Measurements from ENCODE around the gene MAFB.

The MAFB gene

DNA sequence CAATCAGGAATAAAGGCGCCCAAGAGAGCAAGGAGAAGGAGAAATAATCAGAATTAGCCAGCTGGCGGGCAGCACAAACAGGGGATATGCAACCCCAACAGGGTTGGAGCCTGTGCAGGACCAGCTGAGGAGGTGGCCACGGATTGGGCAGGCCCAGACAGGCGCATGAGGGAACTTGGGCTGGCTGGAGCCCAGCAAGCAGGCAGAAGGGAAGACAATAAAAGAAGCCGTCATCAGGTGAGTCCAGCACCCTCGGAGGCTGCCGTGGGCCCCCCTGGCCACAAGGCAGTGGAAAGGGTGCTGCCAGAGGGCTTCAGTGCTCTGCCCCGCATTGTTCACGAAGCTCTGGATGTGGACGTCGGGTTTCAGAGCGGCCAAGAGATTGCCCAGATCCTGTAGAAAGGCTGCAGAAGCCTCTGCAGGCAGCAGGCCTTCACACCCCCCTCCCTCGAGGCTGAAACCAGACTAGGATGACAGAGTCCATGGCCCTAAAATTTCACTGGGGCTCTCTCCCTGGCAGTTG, 28.4 kb upstream of the MAFB start:
- H3K4me2 ChIP-seq (ENCODE audit: low read length): no peak overlapping the region
- H3K36me3 ChIP-seq (ENCODE audit: insufficient read depth, low read length): no peaks in the 10 kb centered on the region
- no peak overlapping the region for H3K9ac ChIP-seq (ENCODE audit: low read depth, low read length)
- no peak overlapping the region for H3K4me3 ChIP-seq (ENCODE audit: low read length)
- no peaks in the 10 kb centered on the region for H3K4me1 ChIP-seq (ENCODE audit: control insufficient read depth, insufficient read depth, low read length)
- no peaks in the 10 kb centered on the region for H3K9me3 ChIP-seq (replicated peaks; ENCODE audit: low read length)
- H3K27me3 ChIP-seq (ENCODE audit: control insufficient read depth, insufficient read depth, low read length): peaks cover 12% of the 10 kb centered on the region

DNA sequence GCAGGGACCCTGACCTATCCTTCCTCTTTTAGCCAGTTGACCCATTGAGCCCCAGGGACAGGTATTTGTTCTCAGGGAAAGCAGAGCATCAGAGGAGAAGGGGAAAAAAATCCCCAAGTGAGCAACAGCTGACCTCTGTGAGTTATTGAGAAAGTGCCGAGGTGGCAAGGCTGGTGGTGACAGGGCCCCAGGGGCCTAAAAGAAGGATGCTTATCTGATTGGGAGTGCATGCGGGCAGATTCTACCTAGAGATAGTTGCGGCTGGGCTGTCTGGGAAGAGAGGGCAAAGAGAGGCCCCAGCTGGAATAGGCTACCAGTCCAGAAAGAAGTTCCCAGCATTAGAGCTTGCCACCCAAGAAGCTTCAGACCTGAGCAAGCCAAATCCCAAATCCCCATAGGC, 26.5 kb upstream of the MAFB start:
- Histone ChIP-seq H3K9me3 (replicated peaks; ENCODE audit: low read length) (no peaks in the 10 kb centered on the region), H3K36me3 (ENCODE audit: insufficient read depth, low read length) (no peaks in the 10 kb centered on the region), H3K4me3 (ENCODE audit: low read length) (no peak overlapping the region), H3K4me1 (ENCODE audit: control insufficient read depth, insufficient read depth, low read length) (no peaks in the 10 kb centered on the region), H3K4me2 (ENCODE audit: low read length) (no peak overlapping the region), H3K9ac (ENCODE audit: low read depth, low read length) (no peak overlapping the region), H3K27me3 (ENCODE audit: control insufficient read depth, insufficient read depth, low read length) (peaks cover 12% of the 10 kb centered on the region)

DNA sequence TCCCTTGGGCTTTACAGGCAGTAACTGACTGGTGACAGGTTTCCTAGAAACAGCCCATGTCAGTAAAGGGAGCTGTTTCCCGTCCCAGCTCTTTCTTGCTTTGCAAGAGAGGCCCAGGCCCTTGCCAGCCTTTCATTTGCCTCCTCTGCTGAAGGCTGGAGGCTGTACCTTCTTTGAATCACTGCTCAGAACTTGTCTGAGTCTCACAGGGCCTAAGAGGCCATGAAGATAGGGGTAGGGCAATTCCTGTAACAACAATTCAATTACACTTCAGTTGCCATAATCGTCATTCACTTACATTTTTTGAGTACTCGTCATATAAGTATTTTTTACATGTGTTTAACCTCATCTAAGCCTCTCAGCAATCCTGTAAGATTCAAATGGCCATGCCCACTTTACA, 25.9 kb upstream of the MAFB start:
- H3K4me1 ChIP-seq (ENCODE audit: control insufficient read depth, insufficient read depth, low read length): no peaks in the 10 kb centered on the region
- H3K9ac ChIP-seq (ENCODE audit: low read depth, low read length): no peak overlapping the region
- H3K36me3 ChIP-seq (ENCODE audit: insufficient read depth, low read length): no peaks in the 10 kb centered on the region
- H3K9me3 ChIP-seq (replicated peaks; ENCODE audit: low read length): no peaks in the 10 kb centered on the region
- no peak overlapping the region for H3K4me3 ChIP-seq (ENCODE audit: low read length)
- peaks cover 12% of the 10 kb centered on the region for H3K27me3 ChIP-seq (ENCODE audit: control insufficient read depth, insufficient read depth, low read length)
- no peak overlapping the region for H3K4me2 ChIP-seq (ENCODE audit: low read length)

DNA sequence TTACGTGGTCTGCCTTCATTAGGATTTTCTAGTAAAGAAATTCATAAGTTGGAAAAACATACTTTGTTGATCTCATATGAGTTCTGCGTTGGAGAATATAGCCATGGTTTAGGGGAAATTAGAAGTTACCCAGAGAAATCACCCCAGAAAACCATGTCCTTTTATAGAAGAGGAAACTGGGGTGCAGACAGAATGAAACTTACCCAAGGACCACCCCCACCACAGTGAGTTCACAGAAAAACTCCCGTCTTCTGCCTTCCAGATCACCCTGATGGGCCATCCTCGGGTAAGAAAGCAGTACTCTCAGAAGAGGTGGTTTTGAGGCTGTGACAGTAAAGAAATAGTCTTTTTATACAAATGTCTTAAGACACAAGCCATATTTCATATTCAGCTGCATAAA, 25.1 kb upstream of the MAFB start:
- H3K4me1 ChIP-seq (ENCODE audit: control insufficient read depth, insufficient read depth, low read length): no peaks in the 10 kb centered on the region
- H3K36me3 ChIP-seq (ENCODE audit: insufficient read depth, low read length): no peaks in the 10 kb centered on the region
- no peak overlapping the region for H3K4me2 ChIP-seq (ENCODE audit: low read length)
- H3K27me3 ChIP-seq (ENCODE audit: control insufficient read depth, insufficient read depth, low read length): peaks cover 9% of the 10 kb centered on the region
- no peaks in the 10 kb centered on the region for H3K9me3 ChIP-seq (replicated peaks; ENCODE audit: low read length)
- no peak overlapping the region for H3K4me3 ChIP-seq (ENCODE audit: low read length)
- H3K9ac ChIP-seq (ENCODE audit: low read depth, low read length): no peak overlapping the region

DNA sequence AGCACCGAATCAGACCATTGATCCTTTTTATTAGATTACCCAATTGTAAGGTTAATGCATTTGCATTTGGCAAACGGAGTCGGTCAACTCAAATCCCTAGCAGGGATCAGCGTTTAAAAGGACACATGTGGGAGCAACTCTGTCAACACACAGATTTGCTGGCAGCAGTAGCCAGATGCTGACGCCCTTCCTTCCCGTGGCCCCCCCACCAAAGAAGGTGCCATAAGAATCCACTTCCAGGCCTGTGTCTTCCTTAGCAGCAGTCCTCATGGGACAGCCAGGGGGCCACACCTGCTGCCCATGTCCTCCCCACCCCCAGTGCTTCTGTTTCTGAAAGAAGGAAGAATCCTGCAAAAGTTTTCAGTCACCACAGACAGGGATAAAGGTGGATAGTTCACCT, 24.5 kb upstream of the MAFB start:
- H3K36me3 ChIP-seq (ENCODE audit: insufficient read depth, low read length): no peaks in the 10 kb centered on the region

DNA sequence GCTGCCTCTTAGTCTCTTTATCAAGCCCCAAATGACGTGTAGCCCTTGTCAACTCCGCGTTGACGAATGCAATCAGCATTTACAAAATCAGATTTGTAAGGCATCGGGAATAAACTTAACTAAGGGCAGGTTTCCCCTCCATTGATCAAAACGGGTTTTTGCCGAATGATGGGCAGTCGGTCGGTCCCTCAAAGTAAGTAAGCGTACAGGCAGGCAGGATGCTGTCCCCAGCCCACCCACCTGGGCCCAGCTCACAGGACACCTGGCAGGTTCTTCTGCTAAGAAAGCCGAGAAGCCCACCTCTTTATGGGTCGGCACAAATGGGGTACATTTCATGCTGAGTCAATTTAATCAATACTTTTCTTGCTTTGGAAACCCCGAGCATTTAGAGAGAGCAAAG, 22.0 kb upstream of the MAFB start:
- Histone ChIP-seq H3K4me1 (ENCODE audit: control insufficient read depth, insufficient read depth, low read length) (no peaks in the 10 kb centered on the region), H3K36me3 (ENCODE audit: insufficient read depth, low read length) (no peaks in the 10 kb centered on the region), H3K9ac (ENCODE audit: low read depth, low read length) (no peak overlapping the region), H3K4me2 (ENCODE audit: low read length) (no peak overlapping the region), H3K27me3 (ENCODE audit: control insufficient read depth, insufficient read depth, low read length) (peaks cover 4% of the 10 kb centered on the region), H3K4me3 (ENCODE audit: low read length) (no peak overlapping the region), H3K9me3 (replicated peaks; ENCODE audit: low read length) (no peaks in the 10 kb centered on the region)

More for the DNA sequence above, 24.5 kb upstream of the MAFB start:
- Histone ChIP-seq H3K4me1 (ENCODE audit: control insufficient read depth, insufficient read depth, low read length) (no peaks in the 10 kb centered on the region), H3K4me3 (ENCODE audit: low read length) (no peak overlapping the region), H3K4me2 (ENCODE audit: low read length) (no peak overlapping the region), H3K9me3 (replicated peaks; ENCODE audit: low read length) (no peaks in the 10 kb centered on the region), H3K9ac (ENCODE audit: low read depth, low read length) (no peak overlapping the region), H3K27me3 (ENCODE audit: control insufficient read depth, insufficient read depth, low read length) (peaks cover 4% of the 10 kb centered on the region)

DNA sequence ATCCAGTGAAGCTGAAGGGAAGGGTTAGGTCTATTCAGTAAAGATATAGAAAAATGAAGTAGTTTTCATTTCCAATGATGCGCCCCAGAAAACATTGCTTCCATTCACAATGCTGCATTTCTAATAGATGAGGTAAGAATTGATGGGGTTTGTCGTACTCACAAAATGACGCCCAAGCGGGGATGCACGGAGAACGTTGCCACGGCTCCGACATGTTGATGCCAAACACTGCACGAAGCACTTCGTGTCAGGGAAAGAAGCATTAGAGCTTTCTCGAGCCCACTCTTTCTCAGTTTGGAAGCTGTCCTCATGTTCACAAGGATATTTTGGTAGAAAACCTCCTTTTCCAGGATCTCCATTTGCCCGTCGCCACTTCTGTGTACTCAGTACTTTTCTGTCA, 21.6 kb upstream of the MAFB start:
- Histone ChIP-seq H3K9ac (ENCODE audit: low read depth, low read length) (no peak overlapping the region), H3K27me3 (ENCODE audit: control insufficient read depth, insufficient read depth, low read length) (peaks cover 4% of the 10 kb centered on the region), H3K4me2 (ENCODE audit: low read length) (no peak overlapping the region), H3K9me3 (replicated peaks; ENCODE audit: low read length) (no peaks in the 10 kb centered on the region), H3K36me3 (ENCODE audit: insufficient read depth, low read length) (no peaks in the 10 kb centered on the region), H3K4me3 (ENCODE audit: low read length) (no peak overlapping the region), H3K4me1 (ENCODE audit: control insufficient read depth, insufficient read depth, low read length) (no peaks in the 10 kb centered on the region)

DNA sequence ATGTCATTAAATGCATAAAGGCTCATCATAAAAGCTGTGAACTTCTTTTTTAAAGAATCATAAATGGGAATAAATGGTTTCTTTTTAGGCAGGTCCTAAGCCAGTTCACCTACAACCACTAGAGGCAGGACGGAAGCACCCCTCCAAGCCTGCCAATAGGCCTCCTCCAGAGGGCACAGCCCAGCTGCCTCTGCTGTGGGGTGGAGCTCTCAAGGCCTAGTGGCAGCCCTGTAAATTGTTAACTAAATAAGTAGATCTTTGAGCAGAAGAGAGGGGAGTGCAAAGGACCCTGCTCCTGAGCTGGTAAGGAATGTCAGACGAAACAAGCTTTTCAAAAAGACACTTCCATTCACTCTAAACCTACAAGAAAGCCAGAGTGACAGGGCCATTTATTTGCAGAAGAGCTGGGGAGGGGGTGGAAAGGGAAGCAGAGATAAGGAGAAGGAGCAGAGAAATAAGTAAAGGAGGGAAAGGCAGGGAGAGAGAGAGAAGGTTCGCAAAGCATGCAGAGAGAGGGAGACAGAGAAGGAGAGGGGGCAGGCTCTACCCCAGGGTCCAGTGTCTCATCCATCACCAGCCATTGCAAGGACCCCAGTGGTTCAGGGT, 18.0 kb upstream of the MAFB start:
- no peak overlapping the region for H3K9ac ChIP-seq (ENCODE audit: low read depth, low read length)
- no peaks in the 10 kb centered on the region for H3K27me3 ChIP-seq (ENCODE audit: control insufficient read depth, insufficient read depth, low read length)
- H3K4me3 ChIP-seq (ENCODE audit: low read length): no peak overlapping the region
- H3K4me1 ChIP-seq (ENCODE audit: control insufficient read depth, insufficient read depth, low read length): no peaks in the 10 kb centered on the region
- no peak overlapping the region for H3K4me2 ChIP-seq (ENCODE audit: low read length)
- no peaks in the 10 kb centered on the region for H3K9me3 ChIP-seq (replicated peaks; ENCODE audit: low read length)
- no peaks in the 10 kb centered on the region for H3K36me3 ChIP-seq (ENCODE audit: insufficient read depth, low read length)

DNA sequence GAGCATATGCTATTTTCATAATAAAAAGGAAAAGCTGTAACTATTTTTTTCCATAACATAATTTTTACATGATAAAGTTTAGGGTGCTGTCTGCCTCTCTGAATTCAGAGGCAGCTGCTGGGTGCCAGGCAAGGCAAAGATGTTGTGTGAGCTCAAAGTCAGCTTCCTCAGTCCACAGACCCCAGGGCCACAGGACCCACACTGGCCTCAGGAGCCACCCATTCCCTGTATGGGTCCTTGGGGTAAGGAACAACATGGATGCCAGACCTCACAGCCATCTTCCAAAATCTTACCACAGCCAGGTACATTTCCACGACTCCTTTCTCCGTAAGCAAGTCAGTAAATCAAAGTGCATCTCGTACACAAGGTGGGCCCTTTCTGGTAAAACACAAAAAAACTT, 16.4 kb upstream of the MAFB start:
- Histone ChIP-seq H3K9ac (ENCODE audit: low read depth, low read length) (no peak overlapping the region), H3K4me1 (ENCODE audit: control insufficient read depth, insufficient read depth, low read length) (no peaks in the 10 kb centered on the region), H3K9me3 (replicated peaks; ENCODE audit: low read length) (no peaks in the 10 kb centered on the region), H3K36me3 (ENCODE audit: insufficient read depth, low read length) (no peaks in the 10 kb centered on the region), H3K27me3 (ENCODE audit: control insufficient read depth, insufficient read depth, low read length) (no peaks in the 10 kb centered on the region), H3K4me2 (ENCODE audit: low read length) (no peak overlapping the region), H3K4me3 (ENCODE audit: low read length) (no peak overlapping the region)

DNA sequence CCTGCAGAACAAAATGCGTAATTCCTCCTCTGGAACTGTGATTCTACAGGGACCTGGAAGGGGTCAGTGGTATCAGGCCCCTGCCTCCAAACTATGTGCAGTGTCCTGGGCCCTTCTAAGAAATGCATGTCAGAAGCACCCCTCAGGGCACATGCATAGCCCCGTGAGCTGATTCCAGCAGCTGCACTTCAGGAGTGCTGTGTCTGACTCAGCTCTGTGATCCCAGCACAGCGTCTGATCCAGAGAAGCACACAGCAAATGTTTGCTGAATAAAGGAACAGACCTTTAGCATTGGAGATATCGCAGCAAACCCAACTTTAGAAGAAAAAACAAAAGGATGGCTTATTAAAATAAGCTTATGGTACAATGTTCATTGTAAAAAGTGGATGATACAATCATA, 15.8 kb upstream of the MAFB start:
- Histone ChIP-seq H3K9ac (ENCODE audit: low read depth, low read length) (no peak overlapping the region), H3K9me3 (replicated peaks; ENCODE audit: low read length) (no peaks in the 10 kb centered on the region), H3K36me3 (ENCODE audit: insufficient read depth, low read length) (no peaks in the 10 kb centered on the region), H3K4me2 (ENCODE audit: low read length) (no peak overlapping the region), H3K4me1 (ENCODE audit: control insufficient read depth, insufficient read depth, low read length) (no peaks in the 10 kb centered on the region), H3K4me3 (ENCODE audit: low read length) (no peak overlapping the region), H3K27me3 (ENCODE audit: control insufficient read depth, insufficient read depth, low read length) (no peaks in the 10 kb centered on the region)

DNA sequence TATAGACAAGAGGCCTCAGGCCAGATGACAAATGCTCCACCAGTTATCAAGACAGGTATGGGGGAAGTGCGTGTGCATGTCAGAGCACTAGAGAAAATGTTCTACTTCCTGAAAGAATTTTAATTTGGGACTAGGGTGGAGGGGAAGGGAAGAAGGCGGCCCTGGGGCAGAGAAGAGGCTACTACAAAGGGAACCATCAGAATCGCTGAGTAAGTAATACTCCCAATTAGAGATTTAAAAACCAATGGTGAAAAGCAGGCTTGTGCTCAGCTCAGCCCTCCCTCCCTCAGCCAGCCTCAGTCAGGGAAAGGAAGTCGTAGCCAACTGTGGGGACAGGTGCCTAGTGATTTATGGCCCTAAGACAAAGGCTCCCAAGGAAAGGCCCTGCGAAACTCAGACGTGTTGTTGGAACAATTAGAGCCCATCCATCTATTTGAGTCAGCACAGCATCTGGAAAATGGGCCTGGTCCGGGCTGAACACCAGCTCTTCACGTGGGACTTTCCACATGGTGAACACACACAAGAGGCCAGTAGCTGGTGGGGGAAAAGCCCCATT, 15.0 kb upstream of the MAFB start:
- Histone ChIP-seq H3K36me3 (ENCODE audit: insufficient read depth, low read length) (no peaks in the 10 kb centered on the region), H3K4me1 (ENCODE audit: control insufficient read depth, insufficient read depth, low read length) (no peaks in the 10 kb centered on the region), H3K4me3 (ENCODE audit: low read length) (no peak overlapping the region), H3K27me3 (ENCODE audit: control insufficient read depth, insufficient read depth, low read length) (peaks cover 5% of the 10 kb centered on the region), H3K9ac (ENCODE audit: low read depth, low read length) (no peak overlapping the region), H3K9me3 (replicated peaks; ENCODE audit: low read length) (no peaks in the 10 kb centered on the region), H3K4me2 (ENCODE audit: low read length) (no peak overlapping the region)

DNA sequence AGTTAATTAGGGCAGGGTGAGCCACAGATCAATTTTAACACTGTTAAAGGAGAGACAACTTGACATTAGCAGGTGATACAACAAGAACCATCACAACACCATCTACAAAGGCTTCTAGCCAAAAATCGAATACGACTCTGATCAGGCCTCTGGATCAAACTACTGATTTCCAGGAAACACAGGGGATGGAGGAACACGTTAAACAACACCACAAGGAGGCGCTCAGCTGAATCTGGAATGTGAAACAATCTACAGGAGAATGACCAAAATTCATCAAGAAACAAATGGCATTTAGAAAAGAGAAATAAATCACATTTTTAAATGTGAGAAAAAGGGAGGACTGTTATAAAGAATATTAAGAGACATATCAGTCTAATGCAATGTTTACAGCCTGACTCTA, 13.5 kb upstream of the MAFB start:
- Histone ChIP-seq H3K9me3 (replicated peaks; ENCODE audit: low read length) (no peaks in the 10 kb centered on the region), H3K4me1 (ENCODE audit: control insufficient read depth, insufficient read depth, low read length) (no peaks in the 10 kb centered on the region), H3K4me3 (ENCODE audit: low read length) (no peak overlapping the region), H3K4me2 (ENCODE audit: low read length) (no peak overlapping the region), H3K36me3 (ENCODE audit: insufficient read depth, low read length) (no peaks in the 10 kb centered on the region), H3K9ac (ENCODE audit: low read depth, low read length) (no peak overlapping the region), H3K27me3 (ENCODE audit: control insufficient read depth, insufficient read depth, low read length) (peaks cover 10% of the 10 kb centered on the region)
